HEK293 (cell line): Measurements from ENCODE around the gene SLC22A13.

Experiments
- CTCF ChIA-PET: fragments of 350-600 bp; formaldehyde crosslinking; extraction: SDS; loops from one replicate; lab custom pipeline; 2021; ENCODE audit warnings: antibody characterized with exemption; lab: Yijun Ruan, JAX
- POLR2A ChIA-PET: fragments of 300-600 bp; formaldehyde crosslinking; extraction: SDS; loops from one replicate; lab custom pipeline; 2020; ENCODE audit warnings: antibody characterized with exemption, inconsistent platforms; lab: Yijun Ruan, JAX
- H3K27ac ChIP-seq: fragments of 200-500 bp; sonication (Bioruptor generic); 2 replicates; pipeline ENCODE4 v1.5.1; 2014; ENCODE audit warnings: low read depth, low read length, control low read depth, inconsistent platforms; ENCODE audit errors: extremely low read depth
- H3K36me3 ChIP-seq, 2 experiments: fragments of 200-500 bp in 1 of 2; sonication (Bioruptor generic) in 1 of 2; 1 replicate in 1 of 2; 2 replicates in 1 of 2; pipeline ENCODE4 v1.5.1; 2014 to 2017; ENCODE audit warnings: inconsistent platforms in 2 of 2, low read length in 2 of 2; ENCODE audit not compliant: control insufficient read depth in 2 of 2, insufficient read depth in 1 of 2
- H3K4me1 ChIP-seq: fragments of 200-500 bp; sonication (Bioruptor generic); 2 replicates; pipeline ENCODE4 v1.5.1; 2014; ENCODE audit warnings: mild to moderate bottlenecking, low read length, inconsistent platforms; ENCODE audit not compliant: control insufficient read depth, insufficient read depth
- H3K4me3 ChIP-seq: 2 replicates; pipeline ENCODE4 v1.5.1; 2011; ENCODE audit warnings: low read depth, mild to moderate bottlenecking, control low read depth, low read length, moderate library complexity
- H3K9me3 ChIP-seq: fragments of 200-500 bp; sonication (Bioruptor generic); 2 replicates; pipeline ENCODE4 v1.5.1; 2014; ENCODE audit warnings: low read depth, low read length, inconsistent platforms; ENCODE audit not compliant: control insufficient read depth, insufficient read depth
- GLI2 ChIP-seq: fragments of 450-650 bp; formaldehyde crosslinking; IDR thresholded peaks from 2 replicates; pipeline ENCODE4; 2017; ENCODE audit warnings: missing biosample characterization, missing genetic modification characterization, low read depth, borderline replicate concordance
- ZNF10 ChIP-seq: fragments of 450-650 bp; formaldehyde crosslinking; IDR thresholded peaks from 2 replicates; pipeline ENCODE4 v1.5.1; 2017; ENCODE audit warnings: missing biosample characterization, missing genetic modification characterization
- ZNF23 ChIP-seq: fragments of 450-650 bp; formaldehyde crosslinking; IDR thresholded peaks from 2 replicates; pipeline ENCODE4 v1.5.1; 2016; ENCODE audit warnings: missing biosample characterization, missing genetic modification characterization, borderline replicate concordance
- ZNF248 ChIP-seq: fragments of 450-650 bp; formaldehyde crosslinking; IDR thresholded peaks from 2 replicates; pipeline ENCODE4 v1.5.1; 2017; ENCODE audit warnings: missing biosample characterization, missing genetic modification characterization
- ZNF292 ChIP-seq: fragments of 450-650 bp; formaldehyde crosslinking; IDR thresholded peaks from 2 replicates; pipeline ENCODE4 v1.5.1; 2016; ENCODE audit warnings: low read depth, missing biosample characterization, missing genetic modification characterization, borderline replicate concordance
- ZNF621 ChIP-seq: fragments of 450-650 bp; formaldehyde crosslinking; IDR thresholded peaks from 2 replicates; pipeline ENCODE4 v1.5.1; 2017; ENCODE audit warnings: missing biosample characterization, missing genetic modification characterization
- ZNF664 ChIP-seq: fragments of 450-650 bp; formaldehyde crosslinking; IDR thresholded peaks from 2 replicates; pipeline ENCODE4 v1.5.1; 2016; ENCODE audit warnings: missing biosample characterization, missing genetic modification characterization
- ZNF777 ChIP-seq: fragments of 450-650 bp; formaldehyde crosslinking; IDR thresholded peaks from 2 replicates; pipeline ENCODE4 v1.5.1; 2017; ENCODE audit warnings: missing biosample characterization, missing genetic modification characterization, borderline replicate concordance
- ZNF791 ChIP-seq: fragments of 450-650 bp; formaldehyde crosslinking; IDR thresholded peaks from 2 replicates; pipeline ENCODE4 v1.5.1; 2016; ENCODE audit warnings: missing biosample characterization, missing genetic modification characterization
- TF ChIP-seq, protein P1 (sequence below): fragments of 450-650 bp; formaldehyde crosslinking; IDR thresholded peaks from 2 replicates; pipeline ENCODE4 v1.5.1; 2016; ENCODE audit warnings: missing biosample characterization, missing genetic modification characterization, borderline replicate concordance
- TF ChIP-seq, protein P2 (sequence below): fragments of 450-650 bp; formaldehyde crosslinking; IDR thresholded peaks from 2 replicates; pipeline ENCODE4 v1.5.1; 2016; ENCODE audit warnings: missing biosample characterization, missing genetic modification characterization, low read depth
- TF ChIP-seq, protein P3 (sequence below): fragments of 450-650 bp; formaldehyde crosslinking; IDR thresholded peaks from 2 replicates; pipeline ENCODE4 v1.5.1; 2017; ENCODE audit warnings: missing biosample characterization, missing genetic modification characterization

SLC22A13 gene

DNA sequence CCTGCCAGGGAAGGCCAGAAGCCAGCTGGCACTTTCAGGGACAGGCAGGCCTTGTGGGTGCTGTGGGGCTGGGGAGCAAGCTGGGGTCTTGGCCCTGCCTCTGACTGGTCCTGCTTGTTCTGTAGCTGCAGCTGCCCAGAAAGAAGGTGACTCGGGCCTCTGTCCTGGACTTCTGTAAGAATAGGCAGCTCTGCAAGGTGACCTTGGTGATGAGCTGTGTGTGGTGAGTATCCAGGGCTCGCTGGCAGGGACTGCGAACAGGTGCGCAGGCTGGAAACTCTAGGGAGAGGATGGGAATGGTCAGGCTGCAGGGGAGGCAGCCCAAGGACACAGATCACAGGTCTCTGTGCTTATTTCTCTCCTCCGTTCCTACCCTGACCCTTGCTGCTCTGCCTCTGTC, 47.7 kb downstream of the SLC22A13 start (continued):
- TF ChIP-seq, protein P1, sequence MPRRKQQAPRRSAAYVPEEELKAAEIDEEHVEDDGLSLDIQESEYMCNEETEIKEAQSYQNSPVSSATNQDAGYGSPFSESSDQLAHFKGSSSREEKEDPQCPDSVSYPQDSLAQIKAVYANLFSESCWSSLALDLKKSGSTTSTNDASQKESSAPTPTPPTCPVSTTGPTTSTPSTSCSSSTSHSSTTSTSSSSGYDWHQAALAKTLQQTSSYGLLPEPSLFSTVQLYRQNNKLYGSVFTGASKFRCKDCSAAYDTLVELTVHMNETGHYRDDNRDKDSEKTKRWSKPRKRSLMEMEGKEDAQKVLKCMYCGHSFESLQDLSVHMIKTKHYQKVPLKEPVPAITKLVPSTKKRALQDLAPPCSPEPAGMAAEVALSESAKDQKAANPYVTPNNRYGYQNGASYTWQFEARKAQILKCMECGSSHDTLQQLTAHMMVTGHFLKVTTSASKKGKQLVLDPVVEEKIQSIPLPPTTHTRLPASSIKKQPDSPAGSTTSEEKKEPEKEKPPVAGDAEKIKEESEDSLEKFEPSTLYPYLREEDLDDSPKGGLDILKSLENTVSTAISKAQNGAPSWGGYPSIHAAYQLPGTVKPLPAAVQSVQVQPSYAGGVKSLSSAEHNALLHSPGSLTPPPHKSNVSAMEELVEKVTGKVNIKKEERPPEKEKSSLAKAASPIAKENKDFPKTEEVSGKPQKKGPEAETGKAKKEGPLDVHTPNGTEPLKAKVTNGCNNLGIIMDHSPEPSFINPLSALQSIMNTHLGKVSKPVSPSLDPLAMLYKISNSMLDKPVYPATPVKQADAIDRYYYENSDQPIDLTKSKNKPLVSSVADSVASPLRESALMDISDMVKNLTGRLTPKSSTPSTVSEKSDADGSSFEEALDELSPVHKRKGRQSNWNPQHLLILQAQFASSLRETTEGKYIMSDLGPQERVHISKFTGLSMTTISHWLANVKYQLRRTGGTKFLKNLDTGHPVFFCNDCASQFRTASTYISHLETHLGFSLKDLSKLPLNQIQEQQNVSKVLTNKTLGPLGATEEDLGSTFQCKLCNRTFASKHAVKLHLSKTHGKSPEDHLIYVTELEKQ (tag by site-specific recombination), result no peak
- no peak for TF ChIP-seq ZNF621
- TF ChIP-seq, protein P2, sequence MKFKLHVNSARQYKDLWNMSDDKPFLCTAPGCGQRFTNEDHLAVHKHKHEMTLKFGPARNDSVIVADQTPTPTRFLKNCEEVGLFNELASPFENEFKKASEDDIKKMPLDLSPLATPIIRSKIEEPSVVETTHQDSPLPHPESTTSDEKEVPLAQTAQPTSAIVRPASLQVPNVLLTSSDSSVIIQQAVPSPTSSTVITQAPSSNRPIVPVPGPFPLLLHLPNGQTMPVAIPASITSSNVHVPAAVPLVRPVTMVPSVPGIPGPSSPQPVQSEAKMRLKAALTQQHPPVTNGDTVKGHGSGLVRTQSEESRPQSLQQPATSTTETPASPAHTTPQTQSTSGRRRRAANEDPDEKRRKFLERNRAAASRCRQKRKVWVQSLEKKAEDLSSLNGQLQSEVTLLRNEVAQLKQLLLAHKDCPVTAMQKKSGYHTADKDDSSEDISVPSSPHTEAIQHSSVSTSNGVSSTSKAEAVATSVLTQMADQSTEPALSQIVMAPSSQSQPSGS (tag by site-specific recombination), result no peak
- no peak for TF ChIP-seq ZNF23 (tag by site-specific recombination)
- TF ChIP-seq ZNF292 (tag by site-specific recombination), result no peak

DNA sequence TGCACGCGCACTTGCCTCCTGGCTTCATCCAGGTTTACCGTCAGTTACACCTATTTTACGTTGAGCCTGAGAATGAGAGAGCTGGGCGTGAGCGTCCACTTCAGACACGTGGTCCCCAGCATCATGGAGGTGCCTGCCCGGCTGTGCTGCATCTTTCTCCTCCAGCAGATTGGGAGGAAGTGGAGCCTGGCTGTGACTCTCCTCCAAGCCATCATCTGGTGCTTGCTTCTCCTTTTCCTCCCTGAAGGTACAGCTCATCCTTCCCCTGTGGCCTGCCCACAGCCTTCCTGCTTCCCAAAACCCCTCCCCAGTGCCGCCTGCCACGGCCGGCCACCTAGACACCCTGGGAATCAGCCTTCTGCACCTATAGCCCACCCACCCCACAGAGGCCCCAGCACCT, 48.1 kb downstream of the SLC22A13 start:
- Histone ChIP-seq H3K27ac (no peak overlapping the region), H3K4me3 (no peak overlapping the region), H3K36me3 (no peaks in the 10 kb centered on the region), H3K9me3 (no peaks in the 10 kb centered on the region), H3K4me1 (no peaks in the 10 kb centered on the region)
- TF ChIP-seq ZNF248 (tag by site-specific recombination) (no peak), GLI2 (tag by site-specific recombination) (no peak), ZNF777 (tag by site-specific recombination) (no peak)
- TF ChIP-seq, protein P3, sequence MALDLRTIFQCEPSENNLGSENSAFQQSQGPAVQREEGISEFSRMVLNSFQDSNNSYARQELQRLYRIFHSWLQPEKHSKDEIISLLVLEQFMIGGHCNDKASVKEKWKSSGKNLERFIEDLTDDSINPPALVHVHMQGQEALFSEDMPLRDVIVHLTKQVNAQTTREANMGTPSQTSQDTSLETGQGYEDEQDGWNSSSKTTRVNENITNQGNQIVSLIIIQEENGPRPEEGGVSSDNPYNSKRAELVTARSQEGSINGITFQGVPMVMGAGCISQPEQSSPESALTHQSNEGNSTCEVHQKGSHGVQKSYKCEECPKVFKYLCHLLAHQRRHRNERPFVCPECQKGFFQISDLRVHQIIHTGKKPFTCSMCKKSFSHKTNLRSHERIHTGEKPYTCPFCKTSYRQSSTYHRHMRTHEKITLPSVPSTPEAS, result no peak
- POLR2A ChIA-PET, result no interaction called here
- CTCF ChIA-PET, result no interaction called here

DNA sequence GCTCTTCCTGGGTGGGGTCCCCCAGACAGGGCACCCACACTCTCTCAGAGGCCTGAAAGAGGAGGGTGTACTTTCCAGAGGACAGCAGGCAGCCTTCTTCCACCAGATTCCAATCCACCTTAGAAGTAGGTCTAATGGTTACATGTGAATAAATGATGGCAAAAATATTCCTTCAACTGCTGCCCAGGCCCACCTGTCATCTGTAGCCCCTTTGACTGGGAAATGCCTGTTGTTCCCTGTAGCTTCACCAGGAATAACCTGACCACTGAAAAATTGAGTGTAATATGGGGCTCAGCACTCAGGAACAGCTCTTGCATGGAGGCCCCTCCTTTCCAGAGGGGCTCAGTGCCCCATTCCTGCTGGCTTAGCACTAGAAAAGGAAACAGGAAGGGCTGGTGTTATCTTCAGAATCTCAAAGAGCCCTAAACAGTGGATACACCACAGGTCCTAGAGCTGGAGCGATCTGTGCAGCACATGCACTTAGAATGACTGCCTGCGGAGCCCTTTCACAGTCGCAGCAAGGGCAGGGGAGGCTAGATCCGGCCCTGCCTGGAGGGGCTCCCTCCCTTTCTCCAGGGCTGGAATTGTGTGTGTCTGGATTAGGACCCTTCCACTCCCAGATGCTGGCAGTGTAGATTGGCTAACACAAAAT, 48.6 kb downstream of the SLC22A13 start:
- no peak for TF ChIP-seq ZNF791 (tag by site-specific recombination)
- peak; percentile 62; the same call in 1 of the 2 replicates for TF ChIP-seq ZNF10 (tag by site-specific recombination)
- Histone ChIP-seq H3K27ac (no peak overlapping the region), H3K4me1 (no peaks in the 10 kb centered on the region), H3K4me3 (no peak overlapping the region), H3K36me3 (no peaks in the 10 kb centered on the region), H3K9me3 (no peaks in the 10 kb centered on the region)
- ChIA-PET POLR2A (interaction anchor here (0.6 kb wide), 1 partner anchor 245 kb away, joined by 4 read pairs; no protein-coding TSS in a partner anchor), CTCF (interaction anchor here (1.4 kb wide), 1 partner anchor 15 kb away, joined by 4 read pairs; no protein-coding TSS in a partner anchor)

DNA sequence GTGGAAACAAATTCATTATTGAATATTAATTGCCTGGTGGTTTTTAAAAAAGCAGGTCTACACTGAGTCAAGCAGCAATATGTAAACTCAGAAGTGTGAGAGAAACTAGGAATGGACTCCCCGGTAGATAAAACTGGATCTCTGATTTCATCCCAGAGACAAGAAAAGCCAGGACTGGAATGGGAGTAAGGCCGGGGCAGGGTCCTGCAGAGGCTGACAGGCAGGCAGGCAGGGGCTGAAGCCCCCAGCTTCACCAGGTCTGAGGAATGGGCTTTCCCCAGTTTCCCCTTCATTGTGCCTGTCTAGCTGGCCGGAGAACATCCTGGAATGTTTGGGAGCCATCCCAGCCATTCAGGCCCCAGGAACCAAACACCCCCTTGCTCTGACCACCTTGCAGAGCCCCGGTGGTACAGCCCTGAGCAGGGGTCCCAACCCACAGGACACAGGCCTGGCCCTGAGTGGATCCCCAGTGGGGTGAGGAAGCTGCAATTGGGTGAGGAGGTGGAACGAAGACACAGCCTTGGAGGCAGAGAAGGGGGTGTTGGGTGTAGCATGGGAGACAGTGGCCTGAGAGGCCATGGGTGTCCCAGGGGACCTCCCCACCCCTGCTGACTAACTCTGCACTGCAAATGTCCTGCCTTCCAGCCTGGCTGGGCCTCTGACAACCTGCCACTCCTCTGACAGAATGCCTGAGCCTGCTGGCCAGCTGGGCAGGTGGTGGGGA, 49.3 kb downstream of the SLC22A13 start:
- Histone ChIP-seq H3K27ac (no peak overlapping the region), H3K9me3 (no peaks in the 10 kb centered on the region), H3K4me3 (no peak overlapping the region), H3K36me3 (no peaks in the 10 kb centered on the region), H3K4me1 (no peaks in the 10 kb centered on the region)
- ChIA-PET CTCF (interaction anchor here (1.4 kb wide), 1 partner anchor 16 kb away, joined by 4 read pairs; no protein-coding TSS in a partner anchor), POLR2A (interaction anchor here (0.6 kb wide), 1 partner anchor 245 kb away, joined by 4 read pairs; no protein-coding TSS in a partner anchor)
- TF ChIP-seq ZNF664 (tag by site-specific recombination), result no peak
- TF ChIP-seq ZNF292 (tag by site-specific recombination), result no peak
